GM23338 (cell line): ENCODE results near the gene DIP2C. TPM values are rescaled to one million over a fixed set of nuclear protein-coding genes. Genes with fewer than 3 reads are reported as not detected.

Source experiments
- ATAC-seq: fragments of 200-7000 bp; cut with Tn5 transposase; 3 replicates; pipeline ENCODE4 v1.9.1; 2020
- DNase-seq: peaks from one replicate; pipeline ENCODE4 v3.0.0-alpha.2; 2015; ENCODE audit warnings: low spot score
- H2AFZ ChIP-seq: fragments of 200-600 bp; sonication (generic); 2 replicates; pipeline ENCODE4 v1.8.0; 2016; ENCODE audit warnings: antibody characterized with exemption, mild to moderate bottlenecking, moderate library complexity
- H3F3A ChIP-seq: fragments of 200-600 bp; sonication (generic); replicated peaks from 2 replicates; pipeline ENCODE4 v1.8.0; 2017; ENCODE audit warnings: antibody characterized with exemption, mixed run types, low read depth
- H3K27ac ChIP-seq: fragments of 200-600 bp; sonication (generic); 2 replicates; pipeline ENCODE4 v1.6.1; 2016; ENCODE audit warnings: low read depth
- H3K27me3 ChIP-seq: fragments of 200-600 bp; sonication (generic); 2 replicates; pipeline ENCODE4 v1.8.0; 2016; ENCODE audit warnings: mild to moderate bottlenecking, mixed run types, moderate library complexity; ENCODE audit not compliant: insufficient read depth
- H3K36me3 ChIP-seq: fragments of 200-600 bp; sonication (generic); 2 replicates; pipeline ENCODE4 v1.8.0; 2016; ENCODE audit warnings: mild to moderate bottlenecking; ENCODE audit not compliant: insufficient read depth
- H3K4me1 ChIP-seq: fragments of 200-600 bp; sonication (generic); 2 replicates; pipeline ENCODE4 v1.8.0; 2016; ENCODE audit warnings: mild to moderate bottlenecking, moderate library complexity; ENCODE audit not compliant: insufficient read depth
- H3K4me2 ChIP-seq: fragments of 200-600 bp; sonication (generic); 2 replicates; pipeline ENCODE4 v1.7.1; 2017; ENCODE audit warnings: mixed run types
- H3K4me3 ChIP-seq: fragments of 200-600 bp; sonication (generic); 2 replicates; pipeline ENCODE4 v1.6.1; 2016; ENCODE audit warnings: mixed run types
- H3K79me2 ChIP-seq: fragments of 200-600 bp; sonication (generic); replicated peaks from 2 replicates; pipeline ENCODE4 v1.8.0; 2017; ENCODE audit warnings: mild to moderate bottlenecking; ENCODE audit not compliant: insufficient read depth
- H3K9me2 ChIP-seq: fragments of 200-600 bp; sonication (generic); 2 replicates; pipeline ENCODE4 v1.8.0; 2017; ENCODE audit not compliant: insufficient read depth
- H4K20me1 ChIP-seq: fragments of 200-600 bp; sonication (generic); replicated peaks from 2 replicates; pipeline ENCODE4 v1.8.0; 2017; ENCODE audit warnings: mild to moderate bottlenecking; ENCODE audit not compliant: insufficient read depth
- H3K27ac Mint-ChIP-seq: 2 replicates; pipeline ENCODE4 v1.8.0; 2020; ENCODE audit warnings: inconsistent platforms, mild to moderate bottlenecking, moderate library complexity, mixed read lengths
- H3K27me3 Mint-ChIP-seq: 3 replicates; pipeline ENCODE4 v1.8.0; 2022; ENCODE audit warnings: low read depth, mild to moderate bottlenecking, moderate library complexity, mixed read lengths, inconsistent platforms; ENCODE audit not compliant: insufficient read depth, poor library complexity
- H3K36me3 Mint-ChIP-seq: 3 replicates; pipeline ENCODE4 v1.8.0; 2021; ENCODE audit warnings: low read depth, mild to moderate bottlenecking, inconsistent platforms, moderate library complexity, mixed read lengths
- H3K4me1 Mint-ChIP-seq: 3 replicates; pipeline ENCODE4 v1.8.0; 2020; ENCODE audit warnings: mild to moderate bottlenecking, inconsistent platforms, mixed read lengths
- H3K4me3 Mint-ChIP-seq: 3 replicates; pipeline ENCODE4 v1.8.0; 2021; ENCODE audit warnings: moderate library complexity, mild to moderate bottlenecking, inconsistent platforms, mixed read lengths
- H3K9me3 Mint-ChIP-seq: 3 replicates; pipeline ENCODE4 v1.8.0; 2020; ENCODE audit warnings: moderate library complexity, mild to moderate bottlenecking, inconsistent platforms, mixed read lengths
- CREB1 ChIP-seq: fragments of 250-450 bp; sonication (Bioruptor Pico); IDR thresholded peaks from 2 replicates; pipeline ENCODE4 v1.5.0; 2020; ENCODE audit warnings: low read depth, mild to moderate bottlenecking, moderate library complexity
- CTCF ChIP-seq, 2 experiments: fragments of 200-600 bp in 1 of 2; sonication (generic) in 1 of 2; conservative IDR thresholded peaks; 2 replicates each; pipeline versions ENCODE4 v1.5.1 to v1.6.1; 2016 to 2017; ENCODE audit warnings: antibody characterized with exemption in 2 of 2, low read depth in 2 of 2, mild to moderate bottlenecking in 2 of 2, moderate library complexity in 1 of 2
- EZH2 ChIP-seq: fragments of 200-600 bp; sonication (generic); IDR thresholded peaks from one replicate; pipeline ENCODE4 v1.8.0; 2017; ENCODE audit warnings: antibody characterized with exemption, mild to moderate bottlenecking, low read depth; ENCODE audit not compliant: unreplicated experiment
- EZH2phosphoT487 ChIP-seq: fragments of 200-600 bp; sonication (generic); IDR thresholded peaks from one replicate; pipeline ENCODE4 v1.8.1; 2018; ENCODE audit warnings: antibody characterized with exemption; ENCODE audit not compliant: unreplicated experiment
- JUNB ChIP-seq: IDR thresholded peaks from one replicate; pipeline ENCODE4 v1.6.1; 2016; ENCODE audit warnings: antibody characterized with exemption; ENCODE audit not compliant: unreplicated experiment
- NANOG ChIP-seq: IDR thresholded peaks from 2 replicates; pipeline ENCODE4 v1.6.1; 2016; ENCODE audit warnings: antibody characterized with exemption, borderline replicate concordance
- POLR2AphosphoS5 ChIP-seq: IDR thresholded peaks from 2 replicates; pipeline ENCODE4 v1.6.1; 2016; ENCODE audit warnings: antibody characterized with exemption, low read depth
- STAT1 ChIP-seq: IDR thresholded peaks from one replicate; pipeline ENCODE4 v1.6.1; 2016; ENCODE audit warnings: antibody characterized with exemption; ENCODE audit not compliant: unreplicated experiment
- ZNF114 ChIP-seq: fragments of 250-450 bp; sonication (Bioruptor Pico); IDR thresholded peaks from 2 replicates; pipeline ENCODE4 v1.5.0; 2020; ENCODE audit warnings: mild to moderate bottlenecking, moderate library complexity
- ZNF331 ChIP-seq: fragments of 250-450 bp; sonication (Bioruptor Pico); IDR thresholded peaks from 2 replicates; pipeline ENCODE4 v1.5.0; 2020; ENCODE audit warnings: low read depth, mild to moderate bottlenecking, moderate library complexity
- ZNF462 ChIP-seq: fragments of 250-450 bp; sonication (Bioruptor Pico); IDR thresholded peaks from 2 replicates; pipeline ENCODE4 v1.5.0; 2020; ENCODE audit warnings: mild to moderate bottlenecking, moderate library complexity
- polyA plus RNA-seq: library from polyadenylated mRNA; unstranded; fragments of >200 nt; fragmentation: Nextera tagmentation; extraction: Ambion mirVana; gene quantifications from 2 replicates; pipeline ENCODE4 v1.2.1, GENCODE V29; 2016
- total RNA-seq: library from RNA; depleted of rRNA; stranded (reverse); fragments of >200 nt; shearing (Covaris generic); gene quantifications from 2 replicates; pipeline ENCODE4 v1.2.3, GENCODE V29; 2014
- TF ChIP-seq, protein P1 (sequence below): IDR thresholded peaks from one replicate; pipeline ENCODE4 v1.6.1; 2018; ENCODE audit warnings: antibody characterized with exemption; ENCODE audit not compliant: unreplicated experiment
- TF ChIP-seq, protein P2 (sequence below): IDR thresholded peaks from 2 replicates; pipeline ENCODE4 v1.6.1; 2016; ENCODE audit warnings: antibody characterized with exemption

Gene DIP2C
- total and polyA plus RNA-seq, 2 experiments from 2014 or later, result 5.1 to 7.7 TPM

- no peak overlapping the region for H3K4me3 ChIP-seq
- H3K27me3 ChIP-seq, result no peaks in the 10 kb centered on the region
- no peak for DNase-seq
- peaks cover 32% of the 10 kb centered on the region for H3K79me2 ChIP-seq
- H3F3A ChIP-seq, result no peaks in the 10 kb centered on the region
- H3K4me2 ChIP-seq, result no peak overlapping the region
- no peak; the same call in 2 of the 3 replicates for ATAC-seq
- Mint-ChIP-seq H3K4me1 (peaks cover 8% of the 10 kb centered on the region), H3K36me3 (peaks cover 12% of the 10 kb centered on the region), H3K27ac (no peak overlapping the region), H3K9me3 (peaks cover 5% of the 10 kb centered on the region), H3K4me3 (no peak overlapping the region), H3K27me3 (peaks cover 5% of the 10 kb centered on the region)
- 0 out of 2 replicates have a peak, but pooled peaks cover 4% of the 10 kb centered on the region for H4K20me1 ChIP-seq
- H3K36me3 ChIP-seq, result no peaks in the 10 kb centered on the region
- no peaks in the 10 kb centered on the region for H3K4me1 ChIP-seq
- H3K9me2 ChIP-seq, result no peaks in the 10 kb centered on the region
- H3K27ac ChIP-seq, result no peak overlapping the region
- no peak overlapping the region for H2AFZ ChIP-seq
- TF ChIP-seq CREB1 (no peak), STAT1 (no peak), ZNF462 (CRISPR knock-in tag) (no peak), POLR2AphosphoS5 (no peak), ZNF331 (CRISPR knock-in tag) (no peak), NANOG (no peak), EZH2 (no peak), JUNB (no peak), ZNF114 (CRISPR knock-in tag) (no peak), CTCF (conservative IDR thresholded peaks at IDR 0.05; ENCODE audit: low read depth in 2 of 2) (no peak), EZH2phosphoT487 (no peak)
- TF ChIP-seq, protein P1, sequence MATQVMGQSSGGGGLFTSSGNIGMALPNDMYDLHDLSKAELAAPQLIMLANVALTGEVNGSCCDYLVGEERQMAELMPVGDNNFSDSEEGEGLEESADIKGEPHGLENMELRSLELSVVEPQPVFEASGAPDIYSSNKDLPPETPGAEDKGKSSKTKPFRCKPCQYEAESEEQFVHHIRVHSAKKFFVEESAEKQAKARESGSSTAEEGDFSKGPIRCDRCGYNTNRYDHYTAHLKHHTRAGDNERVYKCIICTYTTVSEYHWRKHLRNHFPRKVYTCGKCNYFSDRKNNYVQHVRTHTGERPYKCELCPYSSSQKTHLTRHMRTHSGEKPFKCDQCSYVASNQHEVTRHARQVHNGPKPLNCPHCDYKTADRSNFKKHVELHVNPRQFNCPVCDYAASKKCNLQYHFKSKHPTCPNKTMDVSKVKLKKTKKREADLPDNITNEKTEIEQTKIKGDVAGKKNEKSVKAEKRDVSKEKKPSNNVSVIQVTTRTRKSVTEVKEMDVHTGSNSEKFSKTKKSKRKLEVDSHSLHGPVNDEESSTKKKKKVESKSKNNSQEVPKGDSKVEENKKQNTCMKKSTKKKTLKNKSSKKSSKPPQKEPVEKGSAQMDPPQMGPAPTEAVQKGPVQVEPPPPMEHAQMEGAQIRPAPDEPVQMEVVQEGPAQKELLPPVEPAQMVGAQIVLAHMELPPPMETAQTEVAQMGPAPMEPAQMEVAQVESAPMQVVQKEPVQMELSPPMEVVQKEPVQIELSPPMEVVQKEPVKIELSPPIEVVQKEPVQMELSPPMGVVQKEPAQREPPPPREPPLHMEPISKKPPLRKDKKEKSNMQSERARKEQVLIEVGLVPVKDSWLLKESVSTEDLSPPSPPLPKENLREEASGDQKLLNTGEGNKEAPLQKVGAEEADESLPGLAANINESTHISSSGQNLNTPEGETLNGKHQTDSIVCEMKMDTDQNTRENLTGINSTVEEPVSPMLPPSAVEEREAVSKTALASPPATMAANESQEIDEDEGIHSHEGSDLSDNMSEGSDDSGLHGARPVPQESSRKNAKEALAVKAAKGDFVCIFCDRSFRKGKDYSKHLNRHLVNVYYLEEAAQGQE, result no peak
- TF ChIP-seq, protein P2, sequence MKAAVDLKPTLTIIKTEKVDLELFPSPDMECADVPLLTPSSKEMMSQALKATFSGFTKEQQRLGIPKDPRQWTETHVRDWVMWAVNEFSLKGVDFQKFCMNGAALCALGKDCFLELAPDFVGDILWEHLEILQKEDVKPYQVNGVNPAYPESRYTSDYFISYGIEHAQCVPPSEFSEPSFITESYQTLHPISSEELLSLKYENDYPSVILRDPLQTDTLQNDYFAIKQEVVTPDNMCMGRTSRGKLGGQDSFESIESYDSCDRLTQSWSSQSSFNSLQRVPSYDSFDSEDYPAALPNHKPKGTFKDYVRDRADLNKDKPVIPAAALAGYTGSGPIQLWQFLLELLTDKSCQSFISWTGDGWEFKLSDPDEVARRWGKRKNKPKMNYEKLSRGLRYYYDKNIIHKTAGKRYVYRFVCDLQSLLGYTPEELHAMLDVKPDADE, result no peak
These were observed 45.2 kb downstream of the DIP2C start for GRCh38 chr10:644076-644942.
